ENCODE results near the gene DEDD. TPM values are rescaled to one million over a fixed set of nuclear protein-coding genes. Genes with fewer than 3 reads are reported as not detected.
A peak's percentile ranks its signal among the peaks of the same experiment; 100 is the strongest.

DEDD gene
- total RNA-seq, 2 donors from 2014 or later = 21.8 to 28.9 TPM

DNA sequence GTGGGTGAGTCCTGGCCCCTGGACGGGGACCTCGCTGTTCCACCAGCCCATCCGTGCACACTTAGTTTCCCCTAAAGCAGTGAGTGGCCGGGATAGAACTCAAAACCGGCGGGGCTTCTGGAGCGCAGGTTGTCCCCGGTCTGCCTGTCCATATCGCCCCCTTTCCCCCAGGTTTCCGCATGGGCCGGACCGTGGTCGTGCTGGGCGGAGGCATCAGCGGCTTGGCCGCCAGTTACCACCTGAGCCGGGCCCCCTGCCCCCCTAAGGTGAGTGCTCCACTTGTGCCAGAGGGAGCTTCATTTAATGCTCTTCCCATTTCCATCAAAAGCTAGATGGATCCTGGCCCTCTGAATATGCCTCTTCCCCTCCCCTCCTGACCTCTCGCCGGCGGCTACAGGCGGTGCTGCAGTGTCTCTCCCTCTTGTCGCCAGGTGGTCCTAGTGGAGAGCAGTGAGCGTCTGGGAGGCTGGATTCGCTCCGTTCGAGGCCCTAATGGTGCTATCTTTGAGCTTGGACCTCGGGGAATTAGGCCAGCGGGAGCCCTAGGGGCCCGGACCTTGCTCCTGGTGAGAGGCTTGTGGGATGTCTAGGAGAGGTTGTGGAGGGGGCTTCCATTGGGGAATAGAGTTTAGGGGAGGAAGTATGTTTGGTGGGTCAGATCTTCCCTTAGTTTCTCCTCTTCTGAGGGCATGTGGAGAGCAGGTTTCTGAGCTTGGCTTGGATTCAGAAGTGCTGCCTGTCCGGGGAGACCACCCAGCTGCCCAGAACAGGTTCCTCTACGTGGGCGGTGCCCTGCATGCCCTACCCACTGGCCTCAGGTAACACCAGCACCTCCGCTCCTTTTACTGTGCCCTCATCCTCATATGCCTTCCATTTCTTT is 34.4 kb upstream of the DEDD start:
- Histone ChIP-seq H3K36me3 (peaks cover 39% of the 10 kb centered on the region), H3K4me3 (peak overlapping the region; percentile 75 to 90), H3K27ac (peak overlapping the region; percentile 84 to 89), H3K4me1 (peaks cover 0 to 19% of the 10 kb centered on the region in 2 donors), H3K27me3 (no peaks in the 10 kb centered on the region), H3K9me3 (no peaks in the 10 kb centered on the region)
- no peak for DNase-seq (ENCODE audit: low spot score)
- TF ChIP-seq, protein P1, sequence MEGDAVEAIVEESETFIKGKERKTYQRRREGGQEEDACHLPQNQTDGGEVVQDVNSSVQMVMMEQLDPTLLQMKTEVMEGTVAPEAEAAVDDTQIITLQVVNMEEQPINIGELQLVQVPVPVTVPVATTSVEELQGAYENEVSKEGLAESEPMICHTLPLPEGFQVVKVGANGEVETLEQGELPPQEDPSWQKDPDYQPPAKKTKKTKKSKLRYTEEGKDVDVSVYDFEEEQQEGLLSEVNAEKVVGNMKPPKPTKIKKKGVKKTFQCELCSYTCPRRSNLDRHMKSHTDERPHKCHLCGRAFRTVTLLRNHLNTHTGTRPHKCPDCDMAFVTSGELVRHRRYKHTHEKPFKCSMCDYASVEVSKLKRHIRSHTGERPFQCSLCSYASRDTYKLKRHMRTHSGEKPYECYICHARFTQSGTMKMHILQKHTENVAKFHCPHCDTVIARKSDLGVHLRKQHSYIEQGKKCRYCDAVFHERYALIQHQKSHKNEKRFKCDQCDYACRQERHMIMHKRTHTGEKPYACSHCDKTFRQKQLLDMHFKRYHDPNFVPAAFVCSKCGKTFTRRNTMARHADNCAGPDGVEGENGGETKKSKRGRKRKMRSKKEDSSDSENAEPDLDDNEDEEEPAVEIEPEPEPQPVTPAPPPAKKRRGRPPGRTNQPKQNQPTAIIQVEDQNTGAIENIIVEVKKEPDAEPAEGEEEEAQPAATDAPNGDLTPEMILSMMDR (IDR thresholded peaks at IDR 0.05) = no peak

DNA sequence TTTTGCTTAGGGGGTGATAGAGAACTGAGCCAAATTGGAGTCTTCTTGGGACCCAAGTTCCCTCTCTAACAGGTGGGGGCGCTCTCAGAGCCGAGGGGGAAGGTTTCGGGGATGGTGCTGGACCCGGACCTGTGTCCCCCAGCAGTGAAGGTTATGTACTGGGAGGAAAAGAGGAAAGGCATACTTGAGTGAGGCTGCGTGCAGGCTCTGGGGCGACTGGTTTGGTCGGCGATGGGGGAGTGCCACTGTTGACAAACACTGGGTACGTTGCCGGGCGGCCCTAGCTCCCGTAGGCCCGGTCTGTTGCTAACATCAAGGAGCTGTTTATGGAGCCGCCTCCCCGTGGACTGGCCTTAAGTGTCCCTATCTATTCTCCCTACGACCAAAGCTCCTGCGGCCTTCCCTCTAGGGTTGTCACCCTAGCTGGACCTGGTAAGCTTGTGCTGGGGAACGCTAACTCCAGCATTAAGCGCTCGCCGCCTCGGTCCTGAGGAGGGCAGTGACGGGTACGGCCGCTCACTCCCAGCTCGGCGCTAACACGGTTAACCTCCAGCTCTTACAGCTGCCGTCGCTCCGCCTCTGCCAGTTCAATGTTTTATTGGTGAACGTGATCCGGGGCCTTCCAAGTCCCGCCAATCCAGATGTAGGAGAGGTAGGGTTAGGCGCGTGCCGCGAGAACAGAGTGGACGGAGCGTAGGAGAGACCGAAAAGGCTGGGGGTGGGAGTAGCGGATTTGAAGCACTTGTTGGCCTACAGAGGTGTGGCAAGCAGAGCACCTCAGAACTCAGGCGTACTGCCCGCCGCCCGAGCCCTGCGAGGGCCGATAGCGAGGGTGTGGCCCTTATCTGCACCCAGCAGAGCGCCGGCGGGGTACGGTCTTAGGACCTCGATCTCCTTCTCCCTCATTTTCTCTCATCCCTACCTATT is 33.5 kb upstream of the DEDD start, which contains the start of gene PPOX:
Gene PPOX (plus strand): TSS at position 685 of the 927 bp plus-strand sequence. CDS start 422 bp downstream, outside the sequence.
- Histone ChIP-seq H3K27ac (peak within 1 kb of the TSS; percentile 84 to 89), H3K36me3 (peaks cover 30% of the 10 kb centered on the region), H3K4me1 (peaks cover 0 to 28% of the 10 kb centered on the region in 2 donors), H3K27me3 (no peaks in the 10 kb centered on the region), H3K9me3 (no peaks in the 10 kb centered on the region), H3K4me3 (peak within 1 kb of the TSS; percentile 75 to 90)
- TF ChIP-seq, protein P1 (IDR thresholded peaks at IDR 0.05) = peak; percentile 37 to 61
- DNase-seq (ENCODE audit: low spot score) = peak; percentile 99

DNA sequence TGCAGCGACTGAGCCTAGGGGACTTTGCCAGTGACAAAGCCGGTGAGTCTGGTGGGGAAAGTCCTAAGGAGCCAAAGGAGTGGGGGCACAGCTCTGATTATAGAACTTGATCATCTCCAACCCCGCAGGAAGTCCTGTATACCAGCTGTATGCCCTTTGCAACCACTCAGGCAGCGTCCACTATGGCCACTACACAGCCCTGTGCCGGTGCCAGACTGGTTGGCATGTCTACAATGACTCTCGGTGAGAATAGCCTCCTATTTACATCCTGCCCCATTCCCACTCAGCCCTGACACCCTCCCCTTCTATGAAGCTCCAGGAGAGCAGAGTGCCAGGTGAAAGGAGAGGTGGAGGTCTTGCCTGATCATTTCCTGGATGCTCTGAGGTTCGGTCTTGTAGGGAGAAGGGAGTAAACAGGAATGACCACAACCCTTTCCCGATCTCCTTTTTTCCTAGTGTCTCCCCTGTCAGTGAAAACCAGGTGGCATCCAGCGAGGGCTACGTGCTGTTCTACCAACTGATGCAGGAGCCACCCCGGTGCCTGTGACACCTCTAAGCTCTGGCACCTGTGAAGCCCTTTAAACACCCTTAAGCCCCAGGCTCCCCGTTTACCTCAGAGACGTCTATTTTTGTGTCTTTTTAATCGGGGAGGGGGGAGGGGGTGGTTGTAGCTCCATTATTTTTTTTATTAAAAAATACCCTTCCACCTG is 32.6 kb upstream of the DEDD start:
- Histone ChIP-seq H3K4me3 (peak overlapping the region; percentile 75 to 90), H3K27me3 (no peaks in the 10 kb centered on the region), H3K4me1 (peaks cover 0 to 38% of the 10 kb centered on the region in 2 donors), H3K9me3 (no peaks in the 10 kb centered on the region), H3K36me3 (peaks cover 21% of the 10 kb centered on the region), H3K27ac (peak overlapping the region; percentile 84 to 89)
- TF ChIP-seq, protein P1 (IDR thresholded peaks at IDR 0.05) = no peak
- no peak for DNase-seq (ENCODE audit: low spot score)

DNA sequence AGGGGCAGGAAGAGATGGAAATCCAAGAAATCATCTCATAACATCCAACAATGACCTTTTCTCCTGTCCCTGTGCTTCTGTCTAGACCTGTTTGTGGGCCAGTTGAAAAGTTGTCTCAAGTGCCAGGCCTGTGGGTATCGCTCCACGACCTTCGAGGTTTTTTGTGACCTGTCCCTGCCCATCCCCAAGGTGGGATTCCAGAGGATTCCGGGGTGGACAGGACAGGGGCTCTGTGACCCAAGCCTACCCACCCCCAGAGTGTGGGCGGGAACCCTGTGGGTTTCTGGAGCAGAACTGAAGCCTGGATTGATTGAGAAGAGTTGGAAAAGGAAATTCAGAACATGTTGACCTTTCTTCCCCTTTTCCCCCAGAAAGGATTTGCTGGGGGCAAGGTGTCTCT is 31.3 kb upstream of the DEDD start:
- TF ChIP-seq, protein P1 (IDR thresholded peaks at IDR 0.05) = no peak
- DNase-seq (ENCODE audit: low spot score) = no peak
- Histone ChIP-seq H3K4me1 (peaks cover 0 to 46% of the 10 kb centered on the region in 2 donors), H3K27me3 (no peaks in the 10 kb centered on the region), H3K9me3 (no peaks in the 10 kb centered on the region), H3K4me3 (no peak overlapping the region), H3K36me3 (peaks cover 17% of the 10 kb centered on the region), H3K27ac (no peak overlapping the region)

DNA sequence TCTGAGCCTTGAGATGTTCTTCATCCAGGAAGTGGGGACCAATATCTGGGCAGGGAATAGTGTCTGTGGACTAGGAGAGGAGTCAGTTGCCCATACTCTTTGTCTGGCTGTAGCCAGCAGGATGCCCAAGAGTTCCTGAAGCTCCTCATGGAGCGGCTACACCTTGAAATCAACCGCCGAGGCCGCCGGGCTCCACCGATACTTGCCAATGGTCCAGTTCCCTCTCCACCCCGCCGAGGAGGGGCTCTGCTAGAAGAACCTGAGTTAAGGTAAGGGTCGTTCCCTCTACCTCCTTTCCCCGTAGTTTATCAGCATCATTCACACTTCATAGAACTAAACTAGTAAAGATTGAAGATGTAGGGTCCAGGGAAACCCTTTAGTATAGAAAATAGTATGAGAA is 30.3 kb upstream of the DEDD start:
- TF ChIP-seq, protein P1 (IDR thresholded peaks at IDR 0.05) = no peak
- H3K4me1 ChIP-seq = peaks cover 0 to 50% of the 10 kb centered on the region in 2 donors
- no peaks in the 10 kb centered on the region for H3K9me3 ChIP-seq
- no peak for DNase-seq (ENCODE audit: low spot score)
- peaks cover 19% of the 10 kb centered on the region for H3K36me3 ChIP-seq
- H3K27ac ChIP-seq = no peak overlapping the region
- no peaks in the 10 kb centered on the region for H3K27me3 ChIP-seq
- H3K4me3 ChIP-seq = no peak overlapping the region
